Esophagus squamous epithelium (tissue), 4 donors: ENCODE measurements around the gene TMTC2.

Experiments
- CTCF ChIP-seq, 6 experiments: fragments of 450-650 bp in 4 of 6; fragments of 200-600 bp in 2 of 6; sonication (generic) in 2 of 6; IDR thresholded peaks; one replicate each; pipeline ENCODE4 v1.5.1; 2016 to 2019; ENCODE audit warnings: antibody characterized with exemption in 6 of 6, mild to moderate bottlenecking in 4 of 6, moderate library complexity in 4 of 6
- POLR2A ChIP-seq, 4 donors: fragments of 450-650 bp; IDR thresholded peaks; one replicate each; pipeline ENCODE4 v1.6.1; 2017; ENCODE audit warnings: antibody characterized with exemption in 4 of 4, mild to moderate bottlenecking in 4 of 4, moderate library complexity in 3 of 4

GRCh38 chr12:82690006-82690405 is 3.3 kb downstream of the TMTC2 start:
- TF ChIP-seq CTCF (IDR thresholded peaks at IDR 0.05) (no peak), POLR2A (IDR thresholded peaks at IDR 0.05) (no peak)
